CD4-positive, alpha-beta T cell (primary cell): Measurements from ENCODE around the gene RBMS3. TPM values are rescaled to one million over a fixed set of nuclear protein-coding genes. Genes with fewer than 3 reads are reported as not detected.

ENCODE experiments used
- ATAC-seq: fragments of 200-7000 bp; cut with Tn5 transposase; one replicate; pipeline ENCODE4 v1.10.0; 2022; ENCODE audit warnings: mild to moderate bottlenecking; ENCODE audit not compliant: poor library complexity
- CTCF ChIA-PET: fragments of 350-600 bp; sonication (Branson Sonifier 250); formaldehyde crosslinking; loops from one replicate; lab custom pipeline; 2021; ENCODE audit warnings: antibody characterized with exemption, inconsistent platforms; lab: Charles Lee
- POLR2A ChIA-PET: fragments of 350-600 bp; sonication (Branson Sonifier 250); formaldehyde crosslinking; loops from one replicate; lab custom pipeline; 2021; ENCODE audit warnings: antibody characterized with exemption, inconsistent platforms; lab: Charles Lee
- DNase-seq, 14 experiments: peaks; one replicate each; pipeline ENCODE4 v3.0.0-alpha.2; 2013 to 2020; ENCODE audit warnings: mixed read lengths in 2 of 14
- H3K27ac ChIP-seq, 2 donors: one replicate each; pipeline versions ENCODE4 v1.5.1 to v1.7.0; 2013; ENCODE audit warnings: low read length in 2 of 2, low read depth in 1 of 2, mild to moderate bottlenecking in 1 of 2
- H3K27me3 ChIP-seq, 2 experiments: 1 replicate in 1 of 2; 2 replicates in 1 of 2; pipeline versions ENCODE4 v1.6.1 to v1.7.0; 2013; ENCODE audit warnings: low read length in 2 of 2, control low read depth in 1 of 2, mild to moderate bottlenecking in 1 of 2, moderate library complexity in 1 of 2; ENCODE audit not compliant: insufficient read depth in 2 of 2, control insufficient read depth in 1 of 2
- H3K36me3 ChIP-seq: one replicate; pipeline ENCODE4 v1.6.1; 2013; ENCODE audit warnings: low read length, control low read depth; ENCODE audit not compliant: insufficient read depth
- H3K4me1 ChIP-seq: one replicate; pipeline ENCODE4 v1.6.1; 2013; ENCODE audit warnings: low read length, control low read depth; ENCODE audit not compliant: insufficient read depth
- H3K4me3 ChIP-seq: one replicate; pipeline ENCODE4 v1.5.1; 2013; ENCODE audit warnings: mild to moderate bottlenecking, low read length, moderate library complexity
- H3K9me3 ChIP-seq, 2 experiments: 1 replicate in 1 of 2; 2 replicates in 1 of 2; pipeline versions ENCODE4 v1.6.1 to v1.7.0; 2013; ENCODE audit warnings: low read length in 2 of 2, mild to moderate bottlenecking in 2 of 2, control low read depth in 1 of 2, moderate library complexity in 1 of 2; ENCODE audit not compliant: control insufficient read depth in 1 of 2, insufficient read depth in 1 of 2
- H3K27ac Mint-ChIP-seq: one replicate; pipeline ENCODE4 v1.8.0; 2020; ENCODE audit warnings: mixed read lengths
- H3K27me3 Mint-ChIP-seq: one replicate; pipeline ENCODE4 v1.8.0; 2021; ENCODE audit warnings: mixed read lengths
- H3K36me3 Mint-ChIP-seq: one replicate; pipeline ENCODE4 v1.8.0; 2021; ENCODE audit warnings: low read depth, mixed read lengths
- H3K4me1 Mint-ChIP-seq: one replicate; pipeline ENCODE4 v1.8.0; 2021; ENCODE audit warnings: low read depth, mixed read lengths
- H3K4me3 Mint-ChIP-seq: one replicate; pipeline ENCODE4 v1.8.0; 2020; ENCODE audit warnings: mild to moderate bottlenecking, mixed read lengths
- H3K9me3 Mint-ChIP-seq: one replicate; pipeline ENCODE4 v1.8.0; 2020; ENCODE audit warnings: mixed read lengths
- CTCF ChIP-seq: fragments of 200-600 bp; IDR thresholded peaks from one replicate; pipeline ENCODE4 v1.8.0; 2022; ENCODE audit warnings: antibody characterized with exemption, mild to moderate bottlenecking
- intact Hi-C, 2 experiments: fragments of 100-400 bp; cut with DNase I in 1 of 2; cut with micrococcal nuclease in 1 of 2; formaldehyde crosslinking; loops; one replicate each; pipeline versions ENCODE4 v1.15.1 to v1.9.0; 2023 to 2025; cut with DNase I, micrococcal nuclease
- total RNA-seq, 174 experiments: library from RNA in 2 of 174; stranded (reverse) in 2 of 174; gene quantifications; one replicate each; pipeline ENCODE4 v1.2.3 and lab custom pipeline; 2021 to 2026

RBMS3 gene
- total RNA-seq, 2 experiments from 2014 or later = 1.6 to 1.7 TPM

- no peaks in the 10 kb centered on the region for H3K4me1 ChIP-seq
- H3K4me3 ChIP-seq = no peak overlapping the region
- H3K36me3 ChIP-seq = no peaks in the 10 kb centered on the region
- POLR2A ChIA-PET = no interaction called here
- H3K4me3 Mint-ChIP-seq = no peak overlapping the region
- H3K36me3 Mint-ChIP-seq = no peaks in the 10 kb centered on the region
- no peaks in the 10 kb centered on the region for H3K27me3 Mint-ChIP-seq
- no peaks in the 10 kb centered on the region for H3K4me1 Mint-ChIP-seq
- H3K9me3 Mint-ChIP-seq = peaks cover 2% of the 10 kb centered on the region
- H3K27ac ChIP-seq = no peak overlapping the region
- no peak for ATAC-seq
- H3K27me3 ChIP-seq = no peaks in the 10 kb centered on the region
- CTCF ChIA-PET = interaction anchor here (2.8 kb wide), 1 partner anchor 8 kb away, joined by 8 read pairs; no protein-coding TSS in a partner anchor
- TF ChIP-seq CTCF = no peak
- intact Hi-C loops = loop anchor here in 1 of 2 experiments (10.0 kb wide), 1 partner anchor 631 kb away; no protein-coding TSS in a partner anchor
- H3K27ac Mint-ChIP-seq = no peak overlapping the region
- peaks cover 0 to 9% of the 10 kb centered on the region in 2 experiments for H3K9me3 ChIP-seq
- no peak for DNase-seq
Observed at GRCh38 chr3:29475854-29476253, 195.0 kb downstream of the RBMS3 start.

DNA sequence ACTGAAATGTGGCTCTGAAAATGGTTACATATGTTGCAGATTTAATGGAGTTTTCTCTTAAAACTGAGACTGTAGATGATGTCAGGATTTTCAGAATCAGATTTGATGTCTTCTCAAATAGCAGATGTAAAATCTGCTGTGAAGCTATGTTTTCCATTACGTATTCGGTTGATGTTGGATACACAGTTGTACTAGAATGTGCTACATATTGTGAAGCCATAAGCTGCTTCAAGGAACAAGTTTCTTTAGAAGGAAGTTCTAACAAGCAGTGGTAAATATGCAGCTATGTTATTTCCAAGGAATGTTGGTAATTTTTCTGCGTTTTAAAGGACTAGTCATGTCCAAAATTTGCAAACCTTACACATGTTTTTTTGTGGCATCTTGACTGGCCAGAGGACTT lies 197.7 kb downstream of the RBMS3 start:
- TF ChIP-seq CTCF = no peak
- ATAC-seq = no peak
- H3K36me3 ChIP-seq = no peaks in the 10 kb centered on the region
- H3K4me1 ChIP-seq = no peaks in the 10 kb centered on the region
- Mint-ChIP-seq H3K4me3 (no peak overlapping the region), H3K9me3 (peaks cover 2% of the 10 kb centered on the region), H3K27ac (no peak overlapping the region), H3K36me3 (no peaks in the 10 kb centered on the region), H3K4me1 (no peaks in the 10 kb centered on the region), H3K27me3 (no peaks in the 10 kb centered on the region)
- peaks cover 0 to 10% of the 10 kb centered on the region in 2 experiments for H3K9me3 ChIP-seq
- intact Hi-C loops = loop anchor here in 1 of 2 experiments (10.0 kb wide), 1 partner anchor 634 kb away; no protein-coding TSS in a partner anchor
- H3K4me3 ChIP-seq = no peak overlapping the region
- DNase-seq = no peak
- H3K27me3 ChIP-seq = no peaks in the 10 kb centered on the region
- ChIA-PET CTCF (no interaction called here), POLR2A (no interaction called here)
- H3K27ac ChIP-seq = no peak overlapping the region

- Histone ChIP-seq H3K27ac (no peak overlapping the region), H3K4me3 (no peak overlapping the region), H3K27me3 (no peaks in the 10 kb centered on the region), H3K4me1 (no peaks in the 10 kb centered on the region), H3K36me3 (no peaks in the 10 kb centered on the region), H3K9me3 (peaks cover 0 to 6% of the 10 kb centered on the region in 2 experiments)
- Mint-ChIP-seq H3K36me3 (no peaks in the 10 kb centered on the region), H3K4me1 (no peaks in the 10 kb centered on the region), H3K27me3 (no peaks in the 10 kb centered on the region), H3K27ac (no peak overlapping the region), H3K9me3 (no peaks in the 10 kb centered on the region), H3K4me3 (no peak overlapping the region)
- intact Hi-C loops = no loop called here
- ChIA-PET POLR2A (no interaction called here), CTCF (no interaction called here)
- ATAC-seq (no peak), DNase-seq (no peak)
- TF ChIP-seq CTCF = no peak
Observed at GRCh38 chr3:29481249-29481648, 200.4 kb downstream of the RBMS3 start.
